BE2C (cell line): Measurements from ENCODE around the gene IER5.

Source experiments
- DNase-seq: peaks from one replicate; pipeline ENCODE4 v3.0.0-alpha.2; 2020
- H3K27me3 ChIP-seq: fragments of 250-450 bp; sonication (Bioruptor Pico); 2 replicates; pipeline ENCODE4 v1.5.1; 2020; ENCODE audit warnings: mild to moderate bottlenecking
- H3K36me3 ChIP-seq: fragments of 250-450 bp; sonication (Bioruptor Pico); 2 replicates; pipeline ENCODE4 v1.5.1; 2020; ENCODE audit warnings: mild to moderate bottlenecking
- H3K4me1 ChIP-seq: fragments of 250-450 bp; sonication (Bioruptor Pico); 2 replicates; pipeline ENCODE4 v1.5.1; 2020
- H3K4me3 ChIP-seq: 2 replicates; pipeline ENCODE4 v1.5.1; 2011; ENCODE audit warnings: low read depth, low read length
- H3K9me3 ChIP-seq: fragments of 250-450 bp; sonication (Bioruptor Pico); 2 replicates; pipeline ENCODE4 v1.5.1; 2020
- CTCF ChIP-seq: IDR thresholded peaks from 2 replicates; pipeline ENCODE4 v1.5.1; 2012; ENCODE audit warnings: mild to moderate bottlenecking, low read depth, low read length

Gene IER5

DNA sequence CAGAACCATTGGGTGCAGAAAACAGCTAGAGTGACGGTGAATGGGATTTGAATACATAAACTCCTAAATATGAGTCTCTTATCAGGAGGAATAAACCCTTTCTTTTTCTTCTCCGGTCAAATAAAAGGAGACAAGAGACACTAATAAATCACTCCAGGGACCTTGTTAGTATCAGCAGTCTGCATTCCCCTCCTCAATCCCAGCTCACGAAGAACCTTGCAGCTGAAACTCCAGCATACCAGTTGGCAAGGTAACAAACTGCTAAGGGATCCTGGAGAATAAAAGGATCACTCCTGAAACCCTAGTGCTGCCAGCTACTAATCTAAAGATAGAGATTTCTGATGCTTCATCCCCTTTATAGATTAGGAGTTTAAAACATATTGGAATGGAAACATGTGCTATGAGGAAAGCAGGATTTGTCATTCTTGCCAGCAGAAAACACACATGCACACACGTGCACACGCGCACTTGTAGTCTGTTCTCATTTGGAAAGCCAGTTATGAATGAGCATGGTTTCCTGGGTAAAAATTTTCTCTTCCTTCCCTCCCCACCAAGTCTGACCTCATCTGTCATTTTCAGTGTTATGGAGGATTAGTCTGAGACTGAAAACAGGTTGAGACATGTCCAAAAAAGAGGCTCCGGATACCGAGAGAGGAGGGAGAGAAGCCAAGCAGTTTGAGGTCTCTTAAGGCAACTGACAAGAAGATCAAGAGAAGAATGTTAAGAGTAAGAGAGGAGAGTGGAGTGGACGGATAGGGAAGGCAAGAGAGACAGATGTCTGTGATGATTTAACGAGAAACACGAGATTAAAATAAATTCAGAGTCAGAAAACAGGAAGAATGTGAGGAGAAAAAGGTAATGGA, 10.9 kb downstream of the IER5 start:
- Histone ChIP-seq H3K36me3 (no peaks in the 10 kb centered on the region), H3K4me3 (no peak overlapping the region), H3K9me3 (no peaks in the 10 kb centered on the region), H3K27me3 (no peaks in the 10 kb centered on the region), H3K4me1 (peaks cover 56% of the 10 kb centered on the region)
- TF ChIP-seq CTCF, result no peak
- no peak for DNase-seq

- peaks cover 48% of the 10 kb centered on the region for H3K4me1 ChIP-seq
- H3K27me3 ChIP-seq, result no peaks in the 10 kb centered on the region
- H3K4me3 ChIP-seq, result no peak overlapping the region
- TF ChIP-seq CTCF, result no peak
- peak; percentile 61 for DNase-seq
- no peaks in the 10 kb centered on the region for H3K36me3 ChIP-seq
- no peaks in the 10 kb centered on the region for H3K9me3 ChIP-seq
These were observed 11.8 kb downstream of the IER5 start for GRCh38 chr1:181100015-181100905.

- H3K36me3 ChIP-seq, result no peaks in the 10 kb centered on the region
- H3K27me3 ChIP-seq, result no peaks in the 10 kb centered on the region
- DNase-seq, result no peak
- H3K4me1 ChIP-seq, result peaks cover 45% of the 10 kb centered on the region
- no peaks in the 10 kb centered on the region for H3K9me3 ChIP-seq
- no peak overlapping the region for H3K4me3 ChIP-seq
- TF ChIP-seq CTCF, result no peak
These were observed 12.4 kb downstream of the IER5 start for GRCh38 chr1:181100934-181101333.

DNA sequence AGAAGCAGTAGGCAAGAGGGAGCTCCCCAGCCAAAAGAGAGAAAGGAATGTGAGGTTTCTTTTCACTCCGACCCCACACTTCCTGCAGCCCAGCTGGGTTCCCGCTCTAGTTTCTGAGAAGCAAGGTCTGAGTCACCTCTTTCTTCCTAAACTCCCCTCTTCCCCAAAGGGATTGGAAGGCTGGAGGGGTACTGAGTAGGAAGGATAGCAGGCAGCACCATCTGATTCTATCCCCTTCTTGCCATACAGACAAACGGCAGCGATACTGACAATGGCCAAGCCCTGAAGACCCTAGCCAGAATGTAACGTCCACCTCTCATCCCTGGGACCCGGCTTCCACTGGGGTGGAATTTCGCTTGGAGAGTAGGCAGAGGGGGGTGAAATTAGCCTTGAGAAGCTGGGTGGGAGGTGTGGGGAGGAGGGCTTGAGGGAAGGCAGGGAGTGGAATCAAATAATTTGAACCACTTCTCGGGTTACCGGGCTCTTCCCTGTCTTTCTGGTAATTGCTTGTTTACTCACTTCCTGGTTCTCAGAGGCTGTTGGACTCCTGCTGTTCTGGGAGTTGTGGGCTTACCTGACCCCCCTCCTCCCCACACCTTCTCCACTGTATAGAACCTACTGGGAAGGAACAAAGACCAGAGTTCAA, 13.2 kb downstream of the IER5 start:
- no peak overlapping the region for H3K4me3 ChIP-seq
- H3K36me3 ChIP-seq, result no peaks in the 10 kb centered on the region
- H3K4me1 ChIP-seq, result peaks cover 43% of the 10 kb centered on the region
- no peak for TF ChIP-seq CTCF
- no peak for DNase-seq
- H3K9me3 ChIP-seq, result no peaks in the 10 kb centered on the region
- H3K27me3 ChIP-seq, result no peaks in the 10 kb centered on the region

DNA sequence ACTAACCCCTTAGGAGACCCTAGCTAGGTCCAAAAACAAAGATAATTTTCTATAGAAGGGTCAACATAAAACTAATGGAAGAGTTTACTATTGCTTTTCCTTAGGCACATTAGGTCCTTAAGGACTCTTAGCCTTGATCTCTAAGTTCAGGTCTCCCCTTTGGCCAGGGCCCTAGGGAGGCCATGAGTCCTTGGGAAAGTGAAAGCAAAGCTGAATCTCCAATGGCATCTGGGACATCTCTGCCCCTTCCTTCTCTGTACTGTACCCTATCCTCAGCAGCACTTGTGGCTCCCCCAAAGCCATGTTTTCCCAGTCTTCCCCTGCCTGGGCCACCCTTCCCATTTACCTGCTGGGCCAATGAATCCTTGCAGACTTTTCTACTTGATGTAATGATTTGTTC, 14.3 kb downstream of the IER5 start:
- Histone ChIP-seq H3K36me3 (no peaks in the 10 kb centered on the region), H3K4me1 (peaks cover 31% of the 10 kb centered on the region), H3K4me3 (no peak overlapping the region), H3K27me3 (no peaks in the 10 kb centered on the region), H3K9me3 (no peaks in the 10 kb centered on the region)
- no peak for TF ChIP-seq CTCF
- DNase-seq, result no peak
